PC-3 (cell line): ENCODE measurements around the gene SH2D2A. TPM values are rescaled to one million over a fixed set of nuclear protein-coding genes. Genes with fewer than 3 reads are reported as not detected.

Source experiments
- ATAC-seq: fragments of 200-7000 bp; cut with Tn5 transposase; 2 replicates; pipeline ENCODE4 v1.9.1; 2020; ENCODE audit warnings: mild to moderate bottlenecking, moderate library complexity
- BruUV-seq: library from RNA; stranded (reverse); fragments of 400-500 nt; replicated peaks from 2 replicates; lab custom pipeline; 2021; lab: Mats Ljungman, UMichigan
- CTCF ChIA-PET: fragments of 300-600 bp; sonication (Branson Sonifier 250); formaldehyde crosslinking; loops from one replicate; lab custom pipeline; 2022; ENCODE audit warnings: antibody characterized with exemption; lab: Charles Lee
- POLR2A ChIA-PET: fragments of 300-600 bp; sonication (Branson Sonifier 250); formaldehyde crosslinking; loops from one replicate; lab custom pipeline; 2022; ENCODE audit warnings: antibody characterized with exemption; ENCODE audit not compliant: unreplicated experiment; lab: Charles Lee
- DNase-seq: peaks from one replicate; pipeline ENCODE4 v3.0.0-alpha.2; 2015
- H2AFZ ChIP-seq: fragments of 300-600 bp; sonication (generic); 2 replicates; pipeline ENCODE4 v1.6.0; 2016; ENCODE audit warnings: antibody characterized with exemption, low read length
- H3F3A ChIP-seq: fragments of 300-600 bp; sonication (generic); one replicate; pipeline ENCODE4 v1.6.0; 2017; ENCODE audit warnings: antibody characterized with exemption, low read length, control low read depth, mild to moderate bottlenecking; ENCODE audit not compliant: unreplicated experiment
- H3K27ac ChIP-seq: fragments of 300-600 bp; sonication (generic); 2 replicates; pipeline ENCODE4 v1.5.1; 2016; ENCODE audit warnings: mild to moderate bottlenecking, low read length
- H3K27me3 ChIP-seq: fragments of 300-600 bp; sonication (generic); 2 replicates; pipeline ENCODE4 v1.6.1; 2016; ENCODE audit warnings: low read length, mixed read lengths
- H3K36me3 ChIP-seq: fragments of 300-600 bp; sonication (generic); 2 replicates; pipeline ENCODE4 v1.6.1; 2016; ENCODE audit warnings: low read depth, mixed run types, low read length, mixed read lengths
- H3K4me1 ChIP-seq: fragments of 300-600 bp; sonication (generic); 2 replicates; pipeline ENCODE4 v1.5.1; 2016; ENCODE audit warnings: low read length; ENCODE audit not compliant: insufficient read depth
- H3K4me2 ChIP-seq: fragments of 300-600 bp; sonication (generic); 2 replicates; pipeline ENCODE4 v1.6.0; 2016; ENCODE audit warnings: low read length
- H3K4me3 ChIP-seq: fragments of 300-600 bp; sonication (generic); 2 replicates; pipeline ENCODE4 v1.5.1; 2016; ENCODE audit warnings: mild to moderate bottlenecking, low read length, mixed read lengths
- H3K79me2 ChIP-seq: fragments of 300-600 bp; sonication (generic); 2 replicates; pipeline ENCODE4 v1.6.1; 2017; ENCODE audit warnings: low read length, mixed read lengths
- H3K9ac ChIP-seq: fragments of 300-600 bp; sonication (generic); 2 replicates; pipeline ENCODE4 v1.6.0; 2016; ENCODE audit warnings: mild to moderate bottlenecking, low read length
- H3K9me2 ChIP-seq: fragments of 300-600 bp; sonication (generic); replicated peaks from 2 replicates; pipeline ENCODE4 v1.6.1; 2016; ENCODE audit warnings: mixed run types, low read length, mixed read lengths
- H3K9me3 ChIP-seq: fragments of 300-600 bp; sonication (generic); 2 replicates; pipeline ENCODE4 v1.6.1; 2016; ENCODE audit warnings: low read length, mixed read lengths
- H4K20me1 ChIP-seq: fragments of 300-600 bp; sonication (generic); 2 replicates; pipeline ENCODE4 v1.6.1; 2016; ENCODE audit warnings: low read length, mixed read lengths
- EZH2 ChIP-seq: fragments of 300-600 bp; sonication (generic); IDR thresholded peaks from one replicate; pipeline ENCODE4 v1.6.1; 2017; ENCODE audit warnings: antibody characterized with exemption, mild to moderate bottlenecking, low read length; ENCODE audit not compliant: unreplicated experiment
- EZH2phosphoT487 ChIP-seq: fragments of 300-600 bp; sonication (generic); IDR thresholded peaks from 2 replicates; pipeline ENCODE4 v1.6.1; 2018; ENCODE audit warnings: mild to moderate bottlenecking, antibody characterized with exemption, low read length, borderline replicate concordance
- intact Hi-C: fragments of 100-400 bp; cut with micrococcal nuclease; formaldehyde crosslinking; loops from 2 replicates; pipeline ENCODE4 v1.9.0; 2023
- total RNA-seq: library from RNA; depleted of rRNA; stranded (reverse); fragments of >200 nt; gene quantifications from 2 replicates; pipeline ENCODE4 v1.2.3, GENCODE V29; 2014
- TF ChIP-seq, protein P1 (sequence below): fragments of 300-600 bp; sonication (generic); conservative IDR thresholded peaks from 2 replicates; pipeline ENCODE4 v1.5.1; 2017; ENCODE audit warnings: antibody characterized with exemption, low read depth, mild to moderate bottlenecking, low read length

SH2D2A gene
- total RNA-seq, 1 experiment from 2014 or later: 6.9 TPM

DNA sequence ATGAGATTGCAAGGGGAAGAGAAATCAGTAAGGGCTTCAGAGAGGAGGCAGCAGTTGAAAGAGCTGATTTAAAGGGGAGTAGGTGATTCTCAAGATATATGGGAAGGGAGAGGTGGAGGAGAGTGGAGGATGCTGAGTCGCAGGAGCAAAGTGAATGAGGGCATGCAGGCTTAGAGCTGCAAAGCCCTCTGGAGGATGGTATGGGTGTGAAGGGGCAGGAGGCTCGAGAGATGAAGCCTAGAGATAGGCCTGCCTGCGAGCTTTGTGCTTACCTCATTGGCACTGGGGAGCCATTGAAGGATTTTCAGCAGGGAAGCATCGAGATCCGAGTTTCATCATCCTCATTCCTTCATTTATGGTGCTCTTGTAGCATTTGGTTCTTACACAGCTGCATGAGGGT is 15.8 kb upstream of the SH2D2A start:
- Histone ChIP-seq H2AFZ (no peak overlapping the region), H3K27me3 (no peaks in the 10 kb centered on the region), H3K9ac (no peak overlapping the region), H4K20me1 (no peaks in the 10 kb centered on the region), H3K4me2 (no peak overlapping the region), H3K27ac (no peak overlapping the region), H3K79me2 (no peaks in the 10 kb centered on the region), H3K36me3 (no peaks in the 10 kb centered on the region), H3K9me3 (no peaks in the 10 kb centered on the region), H3K4me3 (no peak overlapping the region), H3K9me2 (no peaks in the 10 kb centered on the region), H3F3A (no peaks in the 10 kb centered on the region), H3K4me1 (peaks cover 9% of the 10 kb centered on the region)
- ATAC-seq: peak; percentile 40
- CTCF ChIA-PET: no interaction called here
- intact Hi-C loops: no loop called here
- no peak for DNase-seq
- no peak for TF ChIP-seq EZH2phosphoT487
- TF ChIP-seq, protein P1, sequence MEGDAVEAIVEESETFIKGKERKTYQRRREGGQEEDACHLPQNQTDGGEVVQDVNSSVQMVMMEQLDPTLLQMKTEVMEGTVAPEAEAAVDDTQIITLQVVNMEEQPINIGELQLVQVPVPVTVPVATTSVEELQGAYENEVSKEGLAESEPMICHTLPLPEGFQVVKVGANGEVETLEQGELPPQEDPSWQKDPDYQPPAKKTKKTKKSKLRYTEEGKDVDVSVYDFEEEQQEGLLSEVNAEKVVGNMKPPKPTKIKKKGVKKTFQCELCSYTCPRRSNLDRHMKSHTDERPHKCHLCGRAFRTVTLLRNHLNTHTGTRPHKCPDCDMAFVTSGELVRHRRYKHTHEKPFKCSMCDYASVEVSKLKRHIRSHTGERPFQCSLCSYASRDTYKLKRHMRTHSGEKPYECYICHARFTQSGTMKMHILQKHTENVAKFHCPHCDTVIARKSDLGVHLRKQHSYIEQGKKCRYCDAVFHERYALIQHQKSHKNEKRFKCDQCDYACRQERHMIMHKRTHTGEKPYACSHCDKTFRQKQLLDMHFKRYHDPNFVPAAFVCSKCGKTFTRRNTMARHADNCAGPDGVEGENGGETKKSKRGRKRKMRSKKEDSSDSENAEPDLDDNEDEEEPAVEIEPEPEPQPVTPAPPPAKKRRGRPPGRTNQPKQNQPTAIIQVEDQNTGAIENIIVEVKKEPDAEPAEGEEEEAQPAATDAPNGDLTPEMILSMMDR: 0 out of 2 replicates have a peak, but pooled peaks have one; percentile 8
- POLR2A ChIA-PET: no interaction called here
- no TSS peak for BruUV-seq

DNA sequence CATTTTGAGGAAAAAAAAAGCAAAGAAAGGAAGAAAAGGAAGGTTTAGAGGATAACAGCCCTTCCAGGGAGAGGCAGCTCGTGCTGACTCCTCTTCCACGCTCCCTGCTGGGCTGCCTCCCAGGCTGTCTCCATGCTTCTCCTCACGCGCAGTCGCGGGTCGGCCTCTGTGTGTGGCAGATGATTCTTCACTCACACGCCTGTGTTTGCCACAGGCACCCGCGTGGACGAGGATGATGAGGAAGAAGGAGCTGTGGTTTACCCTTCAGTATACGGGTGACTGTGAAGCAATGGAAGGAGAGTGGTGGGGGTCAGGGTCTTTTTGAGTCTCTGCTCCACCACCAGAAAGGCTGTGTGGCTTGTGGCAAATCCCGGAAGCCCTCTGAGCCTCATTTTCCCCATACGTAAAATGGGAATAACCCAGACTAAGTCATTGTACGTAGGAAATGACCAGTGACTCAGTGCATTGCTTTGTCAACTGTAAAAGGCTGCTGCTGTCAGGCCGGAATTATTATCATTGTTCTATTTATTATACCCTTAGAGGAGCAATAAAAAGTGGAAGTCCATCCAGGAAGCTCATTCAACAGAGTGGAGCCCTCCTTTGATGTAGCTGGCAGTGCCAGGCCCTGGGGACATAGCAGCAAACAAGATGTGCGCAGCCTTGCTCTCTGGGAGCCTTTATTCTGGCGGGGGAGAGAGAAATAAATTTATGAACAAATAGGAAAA is 11.9 kb upstream of the SH2D2A start:
- Histone ChIP-seq H3K27me3 (no peaks in the 10 kb centered on the region), H2AFZ (no peak overlapping the region), H3K9me2 (no peaks in the 10 kb centered on the region), H3K9me3 (no peaks in the 10 kb centered on the region), H3K4me3 (no peak overlapping the region), H3K9ac (no peak overlapping the region), H3K27ac (0 out of 2 replicates have a peak overlapping the region, but pooled peaks have one; percentile 25), H3K36me3 (no peaks in the 10 kb centered on the region), H3K79me2 (no peaks in the 10 kb centered on the region), H4K20me1 (no peaks in the 10 kb centered on the region), H3K4me2 (no peak overlapping the region), H3F3A (no peaks in the 10 kb centered on the region), H3K4me1 (peaks cover 9% of the 10 kb centered on the region)
- DNase-seq (peak; percentile 58), ATAC-seq (peak; percentile 86)
- BruUV-seq: no TSS peak
- TF ChIP-seq EZH2phosphoT487: no peak
- TF ChIP-seq, protein P1: no peak
- no peak for TF ChIP-seq EZH2
- ChIA-PET POLR2A (interaction anchor here (0.7 kb wide), 1 partner anchor 30 kb away, joined by 3 read pairs; no protein-coding TSS in a partner anchor), CTCF (no interaction called here)
- intact Hi-C loops: no loop called here

DNA sequence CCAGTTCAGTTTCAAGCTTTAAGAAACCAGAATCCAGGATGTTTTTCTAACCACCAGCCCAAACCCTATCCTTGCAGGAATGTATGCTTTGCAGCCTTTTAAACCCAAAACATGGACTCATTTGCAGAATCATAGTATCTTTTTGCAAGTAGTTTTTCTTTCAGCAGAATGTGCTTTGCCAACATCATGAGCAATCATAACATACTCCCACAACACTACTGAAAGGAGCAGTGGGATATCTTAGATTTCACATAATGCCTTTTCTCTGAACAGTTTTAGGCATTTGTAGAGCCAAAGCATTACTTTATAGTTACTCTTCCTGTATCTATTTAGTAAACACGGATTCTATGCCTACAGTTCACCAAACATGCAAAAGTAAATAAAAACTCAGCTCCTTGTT is 10.0 kb upstream of the SH2D2A start:
- POLR2A ChIA-PET: no interaction called here
- BruUV-seq: no TSS peak
- no peak for TF ChIP-seq EZH2
- TF ChIP-seq, protein P1: no peak
- no peak for TF ChIP-seq EZH2phosphoT487
- DNase-seq (no peak), ATAC-seq (no peak)
- Histone ChIP-seq H3F3A (no peaks in the 10 kb centered on the region), H3K36me3 (no peaks in the 10 kb centered on the region), H3K27ac (no peak overlapping the region), H3K9ac (no peak overlapping the region), H4K20me1 (no peaks in the 10 kb centered on the region), H3K79me2 (no peaks in the 10 kb centered on the region), H3K4me1 (peaks cover 16% of the 10 kb centered on the region), H2AFZ (no peak overlapping the region), H3K9me2 (no peaks in the 10 kb centered on the region), H3K27me3 (no peaks in the 10 kb centered on the region), H3K4me3 (no peak overlapping the region), H3K4me2 (no peak overlapping the region), H3K9me3 (no peaks in the 10 kb centered on the region)
- CTCF ChIA-PET: interaction anchor here (0.5 to 0.6 kb wide), 2 partner anchors 12 to 34 kb away, joined by 3 to 4 read pairs; partner anchors contain the start of gene NTRK1
- intact Hi-C loops: no loop called here
